CD4-positive, alpha-beta T cell treated with Interleukin-10 for 1 hour (primary cell): ENCODE results near the gene TRPC5OS.

Source experiments
- DNase-seq: peaks from one replicate; pipeline ENCODE4 v3.0.0-alpha.2; 2020

The TRPC5OS gene

DNA sequence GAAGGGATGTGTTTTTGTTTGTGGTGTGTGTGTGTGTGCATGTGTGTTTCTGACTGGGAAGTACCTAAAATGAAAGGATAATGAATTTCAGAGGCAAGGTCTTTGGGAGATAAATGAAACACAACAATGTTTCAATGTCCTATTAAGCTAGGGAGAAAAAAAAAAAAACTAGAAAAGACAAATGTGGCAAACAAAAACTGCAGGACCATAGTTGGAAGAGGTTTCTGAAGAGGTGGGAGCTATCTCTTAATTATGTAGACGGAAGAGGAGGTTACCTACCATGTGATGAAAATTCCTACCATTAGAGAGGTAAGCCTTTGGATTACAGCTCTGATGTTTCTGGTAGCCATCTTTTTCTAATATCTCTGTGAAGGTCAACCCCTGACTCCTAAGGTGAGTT is at the start of gene TRPC5OS:
Gene TRPC5OS, plus strand, starts transcription at position 301 of the 400 bp plus-strand sequence. CDS start 25,669 bp downstream, outside the sequence.
- no peak for DNase-seq

DNA sequence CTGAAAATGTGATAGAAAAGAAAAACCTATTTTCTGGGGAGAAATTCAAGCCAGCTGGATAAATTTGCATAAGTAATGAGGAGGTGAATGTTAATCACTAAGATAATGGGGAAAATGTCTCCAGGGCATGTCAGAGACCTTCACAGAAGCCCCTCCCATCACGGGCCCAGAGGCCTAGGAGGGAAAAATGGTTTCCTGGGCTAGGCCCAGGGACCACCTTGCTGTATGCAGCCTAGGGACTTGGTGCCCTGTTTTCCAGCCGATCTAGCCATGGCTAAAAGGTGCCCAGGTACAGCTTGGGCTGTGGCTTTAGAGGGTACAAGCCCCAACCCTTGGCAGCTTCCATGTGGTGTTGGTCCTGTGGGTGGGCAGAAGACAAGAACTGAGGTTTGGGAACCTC is 46.6 kb upstream of the TRPC5OS start:
- no peak for DNase-seq

DNA sequence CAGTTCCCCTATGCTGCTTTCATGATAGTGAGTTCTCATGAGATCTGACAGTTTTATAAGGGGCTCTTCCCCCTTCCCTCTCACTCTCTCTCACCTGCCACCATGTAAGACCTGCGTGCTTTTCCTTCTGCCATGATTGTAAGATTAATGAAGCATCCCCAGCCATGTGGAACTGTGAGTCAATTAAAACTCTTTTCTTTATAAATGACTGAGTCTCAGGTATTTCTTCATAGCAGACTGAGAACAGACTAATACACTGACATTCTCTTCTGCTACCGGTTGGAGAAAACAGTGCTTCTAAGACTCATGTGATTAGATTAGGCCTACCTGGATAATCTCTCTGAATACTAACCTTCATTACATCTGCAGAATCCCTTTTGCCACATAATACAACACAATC is 45.4 kb upstream of the TRPC5OS start:
- no peak for DNase-seq

DNA sequence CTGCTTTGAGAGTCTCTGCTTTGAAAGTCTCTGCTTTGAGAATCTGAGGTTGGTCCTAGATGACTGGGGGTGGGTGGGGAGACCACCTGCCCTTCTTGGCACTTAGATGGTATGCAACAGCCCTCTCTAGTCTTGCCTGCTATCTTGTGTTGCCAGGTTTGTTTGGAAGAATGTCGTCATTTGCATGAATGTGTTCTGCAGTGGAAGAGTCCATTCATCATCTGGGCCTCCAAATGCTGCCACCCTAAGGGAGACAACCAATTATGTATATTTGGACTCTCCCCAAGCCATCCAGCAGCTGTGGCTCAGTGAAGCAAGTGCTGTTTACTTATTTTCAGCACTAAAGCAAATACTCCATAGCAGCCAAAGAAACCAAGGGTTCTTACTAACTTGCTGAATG is 44.6 kb upstream of the TRPC5OS start:
- no peak for DNase-seq

DNA sequence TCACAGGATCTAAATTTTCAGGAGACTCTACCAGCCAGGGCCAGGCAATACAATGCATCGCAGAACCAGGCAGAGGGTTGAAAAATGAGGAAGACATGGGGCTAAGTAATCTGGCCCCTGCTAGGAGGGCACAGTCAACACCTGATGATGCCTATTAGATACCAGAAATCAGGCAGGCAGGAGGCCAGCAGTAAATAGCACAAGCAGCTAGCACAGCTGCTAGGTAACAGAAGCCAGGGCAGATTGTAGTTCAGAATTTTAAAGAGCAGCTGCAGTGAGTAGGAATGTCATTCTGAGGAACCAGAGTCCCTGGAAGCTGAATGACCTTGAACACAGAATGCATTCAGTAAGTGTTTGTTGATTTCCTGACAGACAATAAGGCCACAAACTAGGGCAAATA is 38.8 kb upstream of the TRPC5OS start:
- no peak for DNase-seq

DNA sequence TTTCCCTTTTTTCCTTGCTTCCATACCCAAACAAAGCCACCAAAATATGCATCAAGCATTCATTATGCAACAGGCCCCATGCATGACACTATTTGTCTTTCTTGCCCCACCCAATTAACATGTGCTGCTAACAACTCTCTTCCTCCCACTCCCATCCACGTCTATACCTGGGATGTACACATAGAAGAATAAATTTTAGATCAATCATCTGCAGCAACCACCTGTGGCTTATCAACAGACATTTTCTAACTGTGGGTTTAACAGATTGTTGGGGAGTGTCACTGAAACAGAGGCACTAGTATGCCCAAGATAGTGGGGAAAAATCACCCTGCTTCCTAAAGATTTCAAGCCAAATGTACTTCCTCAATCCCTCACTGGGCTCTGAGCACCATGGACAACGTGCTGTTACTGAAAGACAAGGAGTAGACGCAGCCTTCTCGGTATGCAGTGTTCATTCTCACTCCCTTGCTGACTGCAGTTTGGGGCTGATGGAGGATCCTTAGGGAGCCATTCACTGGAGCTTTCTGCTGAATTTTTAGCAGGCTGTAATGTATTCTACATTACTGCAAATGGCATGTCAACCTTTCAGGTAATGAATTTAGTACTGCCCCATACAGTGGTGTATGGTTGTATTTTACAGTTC is 28.4 kb upstream of the TRPC5OS start:
- no peak for DNase-seq

DNA sequence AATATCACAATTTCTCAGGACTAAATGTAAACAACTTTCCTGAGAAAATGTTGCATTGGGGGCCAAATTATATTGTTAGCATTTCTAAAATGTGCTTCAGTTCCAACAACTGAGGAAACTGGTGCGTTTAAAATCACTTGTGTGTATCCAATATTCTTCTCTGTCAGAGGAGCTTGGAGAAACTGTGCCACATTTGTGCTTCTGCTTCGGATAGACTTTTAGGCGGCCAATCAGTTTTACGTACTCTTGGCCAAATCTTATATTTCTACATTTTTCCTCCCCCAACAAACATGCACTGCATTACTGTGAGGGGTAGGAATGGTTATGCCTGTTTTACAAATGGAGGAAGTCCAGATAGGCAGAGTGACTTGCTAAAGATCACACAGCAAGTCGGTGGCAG is 27.4 kb upstream of the TRPC5OS start:
- DNase-seq = no peak

DNA sequence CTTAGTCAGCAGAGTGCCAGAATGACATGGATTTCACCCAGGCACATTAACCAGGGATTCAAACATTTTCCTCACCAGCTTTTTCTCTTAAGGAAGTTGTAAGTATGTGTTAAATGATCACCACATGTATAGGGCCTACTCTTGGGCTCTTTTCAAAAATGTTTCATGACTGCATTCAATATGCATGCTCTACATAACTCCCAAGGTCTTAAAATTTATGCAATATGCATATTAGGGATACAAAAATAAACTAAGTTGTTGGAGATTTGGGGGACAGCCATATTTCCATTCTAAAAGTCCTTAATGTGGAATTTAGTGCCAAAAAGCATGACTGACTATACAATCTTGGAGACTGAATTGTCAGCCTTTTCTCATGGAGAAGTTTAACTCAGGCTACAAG is 25.0 kb upstream of the TRPC5OS start:
- DNase-seq = no peak

DNA sequence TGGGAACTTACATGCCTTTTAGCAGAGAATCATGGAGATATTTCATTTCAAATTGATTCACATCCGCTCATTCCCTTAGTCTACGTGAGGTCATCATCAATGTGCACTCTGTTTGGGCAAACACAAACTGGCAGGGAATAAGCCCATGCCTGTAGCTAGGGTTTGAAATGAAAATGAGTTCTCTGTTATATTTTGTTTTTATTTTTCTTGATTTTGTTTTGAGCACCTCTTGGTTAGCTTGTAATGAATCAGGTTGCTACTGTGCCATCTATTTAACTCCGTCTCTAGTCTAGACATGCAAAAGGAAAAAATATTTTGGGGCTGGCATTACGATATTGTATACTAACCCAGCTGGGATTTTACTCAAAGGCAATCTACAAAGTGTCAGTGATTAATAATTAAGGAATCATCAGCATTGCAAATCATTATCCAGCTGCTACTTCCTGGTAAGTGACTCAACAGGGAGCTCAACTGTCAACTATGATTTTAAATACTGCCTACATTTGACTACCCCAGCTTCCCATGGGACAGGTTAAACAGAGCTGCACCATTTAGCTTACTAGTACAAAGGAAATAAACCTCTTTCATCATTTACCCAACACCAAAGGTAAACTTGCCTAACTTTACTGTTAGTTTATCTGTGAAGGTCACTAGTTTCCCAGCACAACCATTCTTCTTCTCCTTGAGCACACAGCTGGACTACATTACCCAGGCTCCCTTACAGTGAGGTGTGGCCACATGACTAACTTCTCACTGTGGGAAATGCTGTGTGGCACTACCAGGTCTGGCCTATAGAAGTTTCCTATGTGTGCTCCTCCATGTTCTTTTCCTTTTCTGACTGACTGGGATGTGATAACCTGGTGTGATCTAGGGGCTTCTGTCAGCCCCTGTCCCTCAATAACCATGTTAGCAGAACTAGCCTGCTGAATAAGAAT is 21.2 kb upstream of the TRPC5OS start:
- no peak for DNase-seq

DNA sequence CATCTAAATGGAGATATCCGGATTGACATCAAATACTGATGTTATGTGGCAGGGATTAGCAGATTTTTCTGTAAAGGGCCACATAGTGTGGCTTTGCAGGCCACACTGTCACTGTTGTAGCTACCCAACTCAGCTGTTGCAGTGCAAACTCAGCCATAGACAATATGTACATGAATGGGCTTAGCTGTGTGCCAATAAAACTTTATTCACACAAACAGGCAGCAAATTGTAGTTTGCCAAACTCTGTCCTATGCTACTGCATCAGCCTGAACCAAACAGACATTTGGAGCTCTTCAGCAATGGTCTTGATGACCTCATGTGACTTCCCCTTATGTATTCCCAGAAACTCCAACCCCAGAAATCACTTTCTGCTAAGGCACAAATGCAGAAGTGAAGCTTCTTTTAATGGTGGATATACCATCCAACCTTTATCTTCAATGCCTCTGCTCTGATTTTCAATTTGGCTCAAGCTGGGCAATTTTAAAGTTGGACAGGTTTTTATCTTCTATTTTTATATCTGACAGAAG is 18.4 kb upstream of the TRPC5OS start:
- DNase-seq = no peak

DNA sequence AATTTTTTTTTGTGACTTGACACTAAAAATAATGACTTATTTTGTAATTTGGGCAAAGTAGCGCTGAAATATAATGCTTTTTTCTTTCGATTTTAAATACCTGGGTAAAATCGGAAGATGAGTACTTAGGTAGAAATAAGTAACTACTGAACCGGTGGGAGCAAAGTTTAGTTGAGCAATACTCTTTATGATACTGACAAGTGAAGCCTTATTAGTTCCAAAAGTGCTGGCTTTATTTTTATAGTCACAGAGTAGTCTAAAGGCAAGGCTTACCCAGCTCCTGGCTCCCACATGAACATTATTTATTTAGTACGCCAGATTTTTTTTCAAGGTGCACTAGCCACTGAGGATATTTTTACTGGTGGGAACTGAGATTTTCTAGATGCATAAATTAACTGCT is 14.4 kb upstream of the TRPC5OS start:
- no peak for DNase-seq

DNA sequence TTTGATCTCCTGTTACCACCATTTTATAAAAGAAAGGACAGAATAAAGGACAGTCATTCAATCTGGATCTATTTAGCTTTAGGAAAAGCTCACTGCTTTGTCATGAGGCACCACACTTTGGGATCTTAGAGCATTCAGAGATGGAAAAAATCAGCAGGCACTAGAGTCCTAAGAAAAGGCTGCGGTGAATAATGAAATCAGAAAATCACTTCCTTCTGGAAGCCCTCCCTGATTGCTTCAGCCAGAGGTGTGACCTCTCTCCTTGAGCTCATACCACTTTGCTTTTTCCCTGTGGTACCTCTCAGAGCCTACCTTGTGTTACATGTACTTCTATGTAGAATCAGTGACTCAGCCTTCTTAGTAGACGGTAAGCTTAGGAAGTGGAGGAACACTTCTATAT is 8.7 kb upstream of the TRPC5OS start:
- DNase-seq = no peak

DNA sequence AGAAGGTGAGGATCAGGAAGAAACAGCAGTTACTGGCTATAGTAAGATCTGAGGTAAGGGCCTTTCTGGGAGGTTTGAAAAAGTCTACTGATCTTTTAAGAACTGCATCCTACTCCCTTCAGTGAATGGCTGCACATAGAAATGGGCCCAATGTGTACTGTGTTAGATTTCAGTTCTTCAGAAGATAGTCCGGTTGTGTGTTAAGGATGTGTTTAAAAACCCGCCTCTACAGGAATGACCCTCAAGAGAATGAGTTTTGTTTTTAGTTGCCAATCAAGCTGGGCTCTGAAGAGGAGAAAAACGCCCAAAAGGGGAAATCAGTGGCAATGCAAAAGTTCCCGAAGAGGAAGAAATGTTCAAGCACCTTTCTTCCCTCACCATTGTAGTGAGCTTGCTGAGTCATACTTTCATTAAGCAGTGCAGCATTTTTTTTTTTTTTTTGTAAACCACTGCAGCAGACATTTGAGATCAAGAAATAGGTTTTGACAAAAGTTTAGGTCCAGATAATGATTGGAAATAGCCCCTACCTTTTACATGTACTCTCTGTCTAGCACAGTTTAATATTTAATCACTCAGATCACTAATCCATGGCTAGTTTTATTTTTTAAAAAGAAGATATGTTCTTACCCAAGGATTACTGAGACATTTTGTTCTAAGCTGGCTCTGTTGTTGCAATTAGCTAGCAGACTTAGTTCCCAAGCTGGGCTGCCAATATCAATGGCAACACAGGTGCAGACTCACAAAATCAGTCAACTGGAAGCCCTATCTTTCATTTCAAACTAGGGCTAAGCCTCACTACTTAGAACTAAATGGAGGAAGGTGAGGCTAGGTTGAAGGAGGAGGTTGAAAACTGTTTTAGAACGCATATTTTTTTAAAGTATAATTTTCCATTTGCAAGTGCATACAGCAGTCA is 7.0 kb upstream of the TRPC5OS start:
- DNase-seq = no peak

DNA sequence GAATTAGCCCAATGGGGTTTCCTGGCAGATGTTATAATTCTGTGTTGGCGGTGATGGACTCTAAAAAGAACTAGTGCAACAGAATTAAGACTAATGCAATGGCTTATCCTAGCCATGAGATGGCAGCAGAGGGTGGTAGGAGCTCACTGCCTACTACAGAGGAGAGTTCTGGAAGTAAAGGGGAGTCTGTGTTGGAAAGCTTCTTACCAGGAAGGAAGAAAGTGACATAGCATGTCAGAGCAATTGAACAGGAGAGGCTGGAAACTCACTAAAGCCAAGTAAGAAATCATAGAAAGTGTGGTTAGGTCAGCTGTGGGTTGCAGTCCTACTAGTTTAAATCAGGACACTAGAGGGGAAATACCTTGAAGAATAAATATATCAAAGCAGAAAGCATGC is 6.3 kb upstream of the TRPC5OS start:
- peak; percentile 6 for DNase-seq

DNA sequence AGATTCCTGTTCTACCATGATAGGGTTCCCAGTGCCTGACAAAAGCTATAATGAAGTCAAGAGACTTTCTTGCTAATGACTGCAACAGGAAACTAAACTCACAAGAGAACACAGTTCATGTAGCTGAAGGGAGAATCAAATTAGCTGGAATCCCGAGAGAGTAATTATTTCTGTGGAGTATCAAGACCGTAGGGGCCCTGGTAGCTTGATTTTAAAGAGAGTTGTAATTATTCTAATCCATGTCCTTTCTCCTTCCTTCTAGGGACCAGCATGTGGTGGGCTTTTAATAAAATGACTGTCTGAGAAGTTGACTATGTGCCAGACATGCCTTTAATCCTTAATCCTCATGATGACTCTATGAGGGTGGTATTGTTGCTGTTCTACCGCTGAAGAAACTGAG is 1.7 kb upstream of the TRPC5OS start:
- DNase-seq = no peak

DNA sequence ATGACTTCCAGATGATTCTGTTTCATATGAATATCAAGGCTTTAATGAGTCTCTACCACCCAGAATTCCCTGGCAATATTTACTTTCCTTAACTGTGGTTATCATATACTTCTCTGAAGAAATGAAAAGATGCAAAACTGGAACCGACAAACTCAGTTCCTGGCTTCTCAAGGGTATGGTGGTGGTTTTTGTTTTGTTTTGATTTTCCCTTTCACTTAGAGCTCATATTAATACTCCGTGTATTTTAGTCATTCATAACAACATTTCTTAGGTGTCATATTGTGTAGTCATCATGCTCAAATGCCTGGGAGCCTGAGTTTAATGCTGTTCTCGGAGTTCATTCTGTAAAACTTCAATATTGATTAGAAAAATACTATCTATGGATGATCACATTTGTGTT is 665 bp downstream of the TRPC5OS start:
- DNase-seq = no peak

DNA sequence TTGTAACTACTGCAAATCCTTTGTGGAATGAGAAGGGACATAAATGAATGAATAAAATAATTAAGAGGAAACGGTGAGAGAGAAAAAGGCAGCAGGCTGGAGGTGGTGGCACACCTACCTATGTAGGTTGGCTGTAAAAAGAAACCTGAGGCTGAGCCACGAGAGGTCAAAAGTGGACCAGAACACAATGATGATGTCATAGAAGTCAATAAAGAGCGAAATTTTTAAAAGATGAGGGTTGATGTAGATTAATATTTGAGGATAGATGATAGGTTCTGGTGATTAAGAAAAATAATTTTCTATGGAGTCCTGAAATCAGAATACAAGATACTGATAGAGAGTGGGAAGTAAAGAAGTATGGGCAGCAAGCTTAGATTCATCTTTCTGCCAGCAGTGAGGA is 1.7 kb downstream of the TRPC5OS start:
- no peak for DNase-seq

DNA sequence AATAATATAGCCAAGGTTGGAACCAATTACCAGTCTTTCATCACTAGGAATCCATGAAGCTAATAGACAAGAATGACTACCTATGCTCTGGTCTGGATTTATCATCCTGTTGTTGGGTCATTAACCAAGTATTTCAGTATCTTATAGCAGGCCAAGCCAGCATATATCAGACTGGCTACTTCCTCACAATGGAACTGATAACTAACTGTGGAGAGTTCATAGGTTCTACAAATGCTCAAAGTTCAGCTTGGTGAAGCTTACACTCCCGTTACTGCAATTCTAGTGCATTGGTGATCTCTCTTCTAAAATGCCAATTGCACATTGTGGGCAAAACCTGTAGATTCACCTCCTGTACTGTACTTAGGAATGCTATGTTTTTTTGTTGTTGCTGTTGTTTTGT is 4.8 kb downstream of the TRPC5OS start:
- no peak for DNase-seq

DNA sequence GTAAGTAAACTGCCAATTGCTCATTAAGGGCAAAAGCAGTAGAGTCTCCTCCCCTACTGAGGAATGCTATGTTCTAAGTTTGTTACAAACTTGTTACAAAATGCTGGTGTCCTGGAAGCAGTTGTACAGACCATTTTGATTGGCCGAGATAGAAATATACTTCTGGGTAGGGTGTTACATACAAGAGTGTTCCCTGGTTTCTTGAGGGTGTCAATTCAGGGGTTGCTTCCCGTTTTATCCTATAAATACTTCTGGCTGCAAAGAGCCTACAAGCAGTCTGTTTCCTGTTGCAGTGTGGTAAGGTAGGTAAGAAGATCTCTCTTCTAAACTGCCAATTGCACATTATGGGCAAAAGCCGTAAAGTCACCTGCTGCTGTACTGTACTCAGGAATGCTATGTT is 5.7 kb downstream of the TRPC5OS start:
- DNase-seq = no peak

DNA sequence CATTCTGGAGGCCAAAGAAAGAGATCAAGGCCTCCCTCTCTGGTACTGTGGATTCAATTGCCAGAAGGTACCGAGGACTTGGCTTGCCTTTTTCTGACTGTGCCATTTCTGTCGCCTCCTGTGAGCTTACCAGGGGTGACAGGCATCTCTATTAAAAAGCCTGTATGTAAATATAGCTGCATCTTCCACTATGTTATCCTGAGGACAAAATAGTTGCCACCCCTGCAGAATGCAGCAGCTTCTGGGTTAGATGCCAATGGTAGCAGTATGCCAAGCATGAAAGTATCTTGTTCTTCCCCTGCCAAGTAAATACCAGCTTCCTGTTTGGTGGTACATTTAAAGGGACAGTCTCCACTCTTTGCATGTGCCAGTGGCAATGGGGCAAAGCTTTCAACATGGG is 10.7 kb downstream of the TRPC5OS start:
- no peak for DNase-seq

DNA sequence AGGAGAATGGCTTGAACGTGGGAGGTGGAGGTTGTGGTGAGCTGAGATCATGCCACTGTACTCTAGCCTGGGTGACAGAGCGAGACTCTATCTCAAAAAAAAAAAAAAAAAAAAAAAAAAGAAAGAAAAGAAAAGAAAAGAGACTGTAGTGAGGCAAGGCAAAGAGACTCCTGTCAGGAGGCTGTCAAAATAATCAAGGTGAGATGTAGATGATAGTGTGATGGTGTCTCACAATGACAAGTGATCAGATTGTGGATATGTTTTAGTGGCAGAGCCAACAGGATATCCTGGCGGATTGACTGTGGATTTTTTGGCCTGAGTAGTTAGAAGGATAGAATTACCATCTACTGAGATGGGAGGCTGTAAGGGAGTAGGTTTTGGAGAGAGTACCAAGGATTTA is 12.6 kb downstream of the TRPC5OS start:
- no peak for DNase-seq

DNA sequence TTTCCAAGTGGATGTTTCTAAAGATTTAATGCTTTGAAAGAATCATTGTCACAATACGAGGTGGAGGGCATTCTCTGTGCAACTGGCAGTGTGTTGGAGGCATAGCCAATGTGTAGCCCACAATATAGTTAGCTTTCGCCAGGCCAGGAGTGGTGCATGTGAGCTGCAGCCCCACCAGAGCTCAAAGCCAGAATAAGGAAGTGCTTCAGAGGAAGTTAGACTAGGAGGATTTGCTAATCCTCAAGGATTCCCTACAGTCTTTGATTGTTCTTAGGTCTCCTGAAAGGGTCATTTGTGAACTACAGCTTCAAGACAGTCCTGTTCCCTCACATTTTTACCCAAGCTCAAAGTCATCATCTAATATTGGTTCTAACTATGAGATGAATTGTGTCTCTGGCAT is 16.4 kb downstream of the TRPC5OS start:
- DNase-seq = no peak

DNA sequence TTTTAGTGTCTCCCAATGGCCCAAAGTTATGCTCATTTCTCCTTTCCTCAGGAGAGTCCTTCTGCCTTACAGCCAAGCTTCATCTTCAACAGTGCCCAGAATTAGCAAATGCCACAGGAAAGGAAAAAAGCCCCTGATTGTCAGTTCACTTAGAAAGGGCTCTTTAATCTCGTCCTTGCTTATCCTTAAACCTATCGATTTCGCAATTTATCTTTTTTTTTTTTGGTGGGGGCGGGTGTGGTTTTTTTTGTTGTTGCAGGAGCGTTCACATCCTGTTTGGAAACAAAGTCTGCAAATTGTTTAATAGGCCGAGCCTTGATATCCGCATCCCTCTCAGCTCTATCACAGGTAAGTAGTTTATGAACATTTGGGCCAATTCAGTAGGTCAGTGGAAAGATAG is 20.2 kb downstream of the TRPC5OS start:
- DNase-seq = no peak
